ENCODE measurements around the gene HOXA3.

GRCh38 chr7:27150568-27151340, 1.6 kb downstream of the HOXA3 start:
- TF ChIP-seq, protein P1, sequence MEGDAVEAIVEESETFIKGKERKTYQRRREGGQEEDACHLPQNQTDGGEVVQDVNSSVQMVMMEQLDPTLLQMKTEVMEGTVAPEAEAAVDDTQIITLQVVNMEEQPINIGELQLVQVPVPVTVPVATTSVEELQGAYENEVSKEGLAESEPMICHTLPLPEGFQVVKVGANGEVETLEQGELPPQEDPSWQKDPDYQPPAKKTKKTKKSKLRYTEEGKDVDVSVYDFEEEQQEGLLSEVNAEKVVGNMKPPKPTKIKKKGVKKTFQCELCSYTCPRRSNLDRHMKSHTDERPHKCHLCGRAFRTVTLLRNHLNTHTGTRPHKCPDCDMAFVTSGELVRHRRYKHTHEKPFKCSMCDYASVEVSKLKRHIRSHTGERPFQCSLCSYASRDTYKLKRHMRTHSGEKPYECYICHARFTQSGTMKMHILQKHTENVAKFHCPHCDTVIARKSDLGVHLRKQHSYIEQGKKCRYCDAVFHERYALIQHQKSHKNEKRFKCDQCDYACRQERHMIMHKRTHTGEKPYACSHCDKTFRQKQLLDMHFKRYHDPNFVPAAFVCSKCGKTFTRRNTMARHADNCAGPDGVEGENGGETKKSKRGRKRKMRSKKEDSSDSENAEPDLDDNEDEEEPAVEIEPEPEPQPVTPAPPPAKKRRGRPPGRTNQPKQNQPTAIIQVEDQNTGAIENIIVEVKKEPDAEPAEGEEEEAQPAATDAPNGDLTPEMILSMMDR (IDR thresholded peaks at IDR 0.05), result peak in 5 of 7 experiments; percentile 33 to 86 (median 78)
- TF ChIP-seq POLR2A (IDR thresholded peaks at IDR 0.05), result no peak
